SU-DHL-6 (cell line): ENCODE results near the gene SMAD3.

ENCODE experiments used
- H2AFZ ChIP-seq: fragments of 200-600 bp; sonication (generic); 2 replicates; pipeline ENCODE4 v1.6.1; 2014; ENCODE audit warnings: low read depth, mild to moderate bottlenecking, moderate library complexity, mixed read lengths, antibody characterized with exemption, low read length; ENCODE audit not compliant: severe bottlenecking
- H3F3A ChIP-seq: fragments of 200-600 bp; shearing (Covaris generic); 2 replicates; pipeline ENCODE4 v1.6.0; 2016; ENCODE audit warnings: antibody characterized with exemption, mild to moderate bottlenecking; ENCODE audit not compliant: insufficient read depth
- H3K27ac ChIP-seq: fragments of 200-600 bp; sonication (generic); 2 replicates; pipeline ENCODE4 v1.5.1; 2016; ENCODE audit warnings: low read depth, mild to moderate bottlenecking, low read length, moderate library complexity, mixed read lengths
- H3K27me3 ChIP-seq: fragments of 200-600 bp; sonication (generic), shearing (Covaris generic); 2 replicates; pipeline ENCODE4 v1.6.0; 2014; ENCODE audit warnings: mild to moderate bottlenecking, low read length
- H3K36me3 ChIP-seq: fragments of 200-600 bp; sonication (generic); 2 replicates; pipeline ENCODE4 v1.6.1; 2014; ENCODE audit warnings: mild to moderate bottlenecking, low read length, mixed read lengths
- H3K4me2 ChIP-seq: fragments of 300-600, 200-600 bp; shearing (Covaris generic), sonication (generic); 2 replicates; pipeline ENCODE4 v1.6.0; 2014; ENCODE audit warnings: low read length, low read depth, mild to moderate bottlenecking; ENCODE audit not compliant: poor library complexity, severe bottlenecking
- H3K4me3 ChIP-seq: fragments of 200-600 bp; sonication (generic); 2 replicates; pipeline ENCODE4 v1.5.1; 2014; ENCODE audit warnings: antibody characterized with exemption, low read length, mild to moderate bottlenecking, mixed read lengths; ENCODE audit not compliant: insufficient read depth, poor library complexity, severe bottlenecking
- H3K79me2 ChIP-seq: fragments of 200-600 bp; sonication (generic); 2 replicates; pipeline ENCODE4 v1.6.1; 2014; ENCODE audit warnings: mild to moderate bottlenecking, low read length, moderate library complexity; ENCODE audit not compliant: insufficient read depth
- H3K9ac ChIP-seq: fragments of 200-600 bp; sonication (generic); 2 replicates; pipeline ENCODE4 v1.7.0; 2014; ENCODE audit warnings: mild to moderate bottlenecking, low read length
- H3K9me2 ChIP-seq: fragments of 200-600 bp; sonication (generic); replicated peaks from 2 replicates; pipeline ENCODE4 v1.6.1; 2014; ENCODE audit warnings: low read length; ENCODE audit not compliant: insufficient read depth
- H3K9me3 ChIP-seq: fragments of 200-600 bp; sonication (generic); 2 replicates; pipeline ENCODE4 v1.6.1; 2014; ENCODE audit warnings: low read length, mixed read lengths; ENCODE audit not compliant: insufficient read depth
- H4K20me1 ChIP-seq: fragments of 200-600 bp; sonication (generic); 2 replicates; pipeline ENCODE4 v1.6.1; 2014; ENCODE audit warnings: low read depth, mild to moderate bottlenecking, antibody characterized with exemption, low read length, moderate library complexity, mixed read lengths
- EZH2phosphoT487 ChIP-seq: fragments of 200-600 bp; sonication (generic), shearing (Covaris generic); conservative IDR thresholded peaks from 2 replicates; pipeline ENCODE4 v1.6.1; 2018; ENCODE audit warnings: mild to moderate bottlenecking, antibody characterized with exemption, low read length, moderate library complexity, mixed read lengths
- TF ChIP-seq, protein P1 (sequence below): fragments of 200-600 bp; sonication (generic); IDR thresholded peaks from one replicate; pipeline ENCODE4 v1.5.1; 2017; ENCODE audit warnings: antibody characterized with exemption, mild to moderate bottlenecking, low read length, moderate library complexity; ENCODE audit not compliant: insufficient read depth, poor library complexity, severe bottlenecking

SMAD3 gene

DNA sequence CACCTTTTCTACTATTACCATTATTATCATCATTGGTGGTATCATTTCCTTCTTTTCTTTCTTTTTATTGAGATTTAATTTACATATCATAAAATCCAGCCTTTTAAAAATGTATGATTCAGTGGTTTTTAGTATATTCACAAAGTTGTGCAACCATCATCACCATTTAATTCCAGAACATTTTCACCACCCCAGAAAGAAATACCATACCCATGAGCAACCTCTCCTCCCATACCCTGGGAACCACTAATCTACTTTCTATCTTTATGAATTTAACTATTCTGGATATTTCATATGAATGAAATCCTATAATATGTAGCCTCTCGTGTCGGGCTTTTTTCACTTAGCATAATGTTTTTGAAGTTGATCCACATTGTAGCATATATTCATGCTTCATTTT, 159.9 kb downstream of the SMAD3 start:
- no peak overlapping the region for H3K9ac ChIP-seq
- no peak overlapping the region for H2AFZ ChIP-seq
- H3K4me2 ChIP-seq, result no peak overlapping the region
- H3K27me3 ChIP-seq, result no peaks in the 10 kb centered on the region
- H3K79me2 ChIP-seq, result no peaks in the 10 kb centered on the region
- TF ChIP-seq, protein P1, sequence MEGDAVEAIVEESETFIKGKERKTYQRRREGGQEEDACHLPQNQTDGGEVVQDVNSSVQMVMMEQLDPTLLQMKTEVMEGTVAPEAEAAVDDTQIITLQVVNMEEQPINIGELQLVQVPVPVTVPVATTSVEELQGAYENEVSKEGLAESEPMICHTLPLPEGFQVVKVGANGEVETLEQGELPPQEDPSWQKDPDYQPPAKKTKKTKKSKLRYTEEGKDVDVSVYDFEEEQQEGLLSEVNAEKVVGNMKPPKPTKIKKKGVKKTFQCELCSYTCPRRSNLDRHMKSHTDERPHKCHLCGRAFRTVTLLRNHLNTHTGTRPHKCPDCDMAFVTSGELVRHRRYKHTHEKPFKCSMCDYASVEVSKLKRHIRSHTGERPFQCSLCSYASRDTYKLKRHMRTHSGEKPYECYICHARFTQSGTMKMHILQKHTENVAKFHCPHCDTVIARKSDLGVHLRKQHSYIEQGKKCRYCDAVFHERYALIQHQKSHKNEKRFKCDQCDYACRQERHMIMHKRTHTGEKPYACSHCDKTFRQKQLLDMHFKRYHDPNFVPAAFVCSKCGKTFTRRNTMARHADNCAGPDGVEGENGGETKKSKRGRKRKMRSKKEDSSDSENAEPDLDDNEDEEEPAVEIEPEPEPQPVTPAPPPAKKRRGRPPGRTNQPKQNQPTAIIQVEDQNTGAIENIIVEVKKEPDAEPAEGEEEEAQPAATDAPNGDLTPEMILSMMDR, result no peak
- TF ChIP-seq EZH2phosphoT487, result no peak
- no peak overlapping the region for H3K27ac ChIP-seq
- H3K9me2 ChIP-seq, result no peaks in the 10 kb centered on the region
- no peak overlapping the region for H3K4me3 ChIP-seq
- no peaks in the 10 kb centered on the region for H4K20me1 ChIP-seq
- peaks cover 10% of the 10 kb centered on the region; the same call in 1 of the 2 replicates for H3K36me3 ChIP-seq
- no peaks in the 10 kb centered on the region for H3K9me3 ChIP-seq
- H3F3A ChIP-seq, result no peaks in the 10 kb centered on the region

DNA sequence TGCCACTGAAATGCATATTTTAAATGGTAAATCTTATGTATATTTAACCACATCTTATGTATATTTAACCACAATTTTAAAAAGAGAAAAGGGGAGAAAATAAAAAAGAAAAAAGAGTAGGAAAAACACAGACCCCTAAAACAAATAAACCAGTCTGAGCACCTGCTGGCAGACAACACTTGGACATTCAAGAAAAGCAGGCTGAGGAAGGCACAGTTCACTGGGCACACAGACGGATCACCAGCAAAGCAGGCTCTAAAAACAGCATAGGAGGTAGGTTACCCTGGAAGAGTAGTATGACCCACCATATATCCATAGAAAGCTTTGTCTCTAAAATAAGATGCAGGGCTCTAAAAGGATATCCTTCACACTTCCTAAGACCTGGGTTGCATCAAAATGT, 162.0 kb downstream of the SMAD3 start:
- Histone ChIP-seq H3K9me3 (no peaks in the 10 kb centered on the region), H3K4me2 (no peak overlapping the region), H3K9ac (no peak overlapping the region), H4K20me1 (no peaks in the 10 kb centered on the region), H3K79me2 (no peaks in the 10 kb centered on the region), H3K27me3 (no peaks in the 10 kb centered on the region), H3K27ac (no peak overlapping the region), H3K9me2 (no peaks in the 10 kb centered on the region), H2AFZ (no peak overlapping the region), H3F3A (no peaks in the 10 kb centered on the region), H3K36me3 (peaks cover 12% of the 10 kb centered on the region; the same call in 1 of the 2 replicates), H3K4me3 (no peak overlapping the region)
- no peak for TF ChIP-seq EZH2phosphoT487
- TF ChIP-seq, protein P1, result no peak

- Histone ChIP-seq H3K27me3 (no peaks in the 10 kb centered on the region), H3K4me2 (no peak overlapping the region), H3K27ac (no peak overlapping the region), H2AFZ (no peak overlapping the region), H3K9ac (no peak overlapping the region), H3F3A (no peaks in the 10 kb centered on the region), H3K4me3 (no peak overlapping the region), H3K36me3 (peaks cover 14% of the 10 kb centered on the region; the same call in 1 of the 2 replicates), H3K79me2 (no peaks in the 10 kb centered on the region), H4K20me1 (no peaks in the 10 kb centered on the region), H3K9me2 (no peaks in the 10 kb centered on the region), H3K9me3 (no peaks in the 10 kb centered on the region)
- TF ChIP-seq, protein P1, result no peak
- TF ChIP-seq EZH2phosphoT487, result no peak
Observed at GRCh38 chr15:67227846-67228245, 162.4 kb downstream of the SMAD3 start.
